RPMI8226 (cell line): ENCODE data around the gene SPDYE6.
"Not testable (repeated sequence)": the region's sequence is repeated elsewhere in the genome, so short reads cannot be mapped to it uniquely, and the experiment has no call there.

Experiments
- DNase-seq: peaks from one replicate; pipeline ENCODE4 v3.0.0-alpha.2; 2015

SPDYE6 gene, protein sequence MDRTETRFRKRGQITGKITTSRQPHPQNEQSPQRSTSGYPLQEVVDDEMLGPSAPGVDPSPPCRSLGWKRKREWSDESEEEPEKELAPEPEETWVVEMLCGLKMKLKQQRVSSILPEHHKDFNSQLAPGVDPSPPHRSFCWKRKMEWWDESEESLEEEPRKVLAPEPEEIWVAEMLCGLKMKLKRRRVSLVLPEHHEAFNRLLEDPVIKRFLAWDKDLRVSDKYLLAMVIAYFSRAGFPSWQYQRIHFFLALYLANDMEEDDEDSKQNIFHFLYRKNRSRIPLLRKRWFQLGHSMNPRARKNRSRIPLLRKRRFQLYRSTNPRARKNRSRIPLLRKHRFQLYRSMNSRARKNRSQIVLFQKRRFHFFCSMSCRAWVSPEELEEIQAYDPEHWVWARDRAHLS

DNA sequence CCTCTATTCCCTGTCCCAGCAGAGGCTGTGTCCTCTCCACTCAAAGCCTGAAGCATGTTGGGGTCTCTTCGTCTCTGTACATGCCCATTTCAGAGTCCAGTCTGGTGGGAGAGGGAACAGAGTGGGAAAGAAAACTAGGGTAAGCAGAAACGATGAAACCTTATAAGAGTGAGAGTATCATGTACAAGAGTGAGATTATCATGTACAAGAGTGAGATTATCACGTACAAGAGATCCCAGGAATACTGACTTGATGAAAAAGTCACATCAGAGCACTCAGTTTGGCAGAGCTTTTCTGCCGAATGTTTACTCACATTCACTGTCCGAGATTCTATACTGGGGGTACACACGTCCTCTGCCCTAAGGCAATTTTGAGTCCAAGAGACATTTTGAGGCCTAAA lies at the start of gene SPDYE6:
SPDYE6 (minus strand) TSS at position 101 of the 400 bp plus-strand sequence. CDS start 421 bp downstream, outside the sequence.
- DNase-seq: not testable (repeated sequence)

DNA sequence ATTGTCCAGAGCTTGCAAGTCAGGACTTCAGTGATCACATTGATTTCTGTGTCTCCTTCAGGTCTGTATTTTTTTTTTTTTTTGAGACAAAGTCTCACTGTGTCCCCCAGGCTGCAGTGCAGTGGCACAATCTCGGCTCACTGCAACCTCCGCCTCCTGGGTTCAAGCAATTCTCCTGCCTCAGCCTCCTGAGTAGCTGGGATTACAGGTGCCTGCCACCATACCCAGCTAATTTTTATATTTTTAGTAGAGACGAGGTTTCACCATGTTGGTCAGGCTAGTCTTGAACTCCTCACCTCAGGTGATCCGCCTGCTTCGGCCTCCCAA lies 48.6 kb upstream of the SPDYE6 start:
- DNase-seq: not testable (repeated sequence)

DNA sequence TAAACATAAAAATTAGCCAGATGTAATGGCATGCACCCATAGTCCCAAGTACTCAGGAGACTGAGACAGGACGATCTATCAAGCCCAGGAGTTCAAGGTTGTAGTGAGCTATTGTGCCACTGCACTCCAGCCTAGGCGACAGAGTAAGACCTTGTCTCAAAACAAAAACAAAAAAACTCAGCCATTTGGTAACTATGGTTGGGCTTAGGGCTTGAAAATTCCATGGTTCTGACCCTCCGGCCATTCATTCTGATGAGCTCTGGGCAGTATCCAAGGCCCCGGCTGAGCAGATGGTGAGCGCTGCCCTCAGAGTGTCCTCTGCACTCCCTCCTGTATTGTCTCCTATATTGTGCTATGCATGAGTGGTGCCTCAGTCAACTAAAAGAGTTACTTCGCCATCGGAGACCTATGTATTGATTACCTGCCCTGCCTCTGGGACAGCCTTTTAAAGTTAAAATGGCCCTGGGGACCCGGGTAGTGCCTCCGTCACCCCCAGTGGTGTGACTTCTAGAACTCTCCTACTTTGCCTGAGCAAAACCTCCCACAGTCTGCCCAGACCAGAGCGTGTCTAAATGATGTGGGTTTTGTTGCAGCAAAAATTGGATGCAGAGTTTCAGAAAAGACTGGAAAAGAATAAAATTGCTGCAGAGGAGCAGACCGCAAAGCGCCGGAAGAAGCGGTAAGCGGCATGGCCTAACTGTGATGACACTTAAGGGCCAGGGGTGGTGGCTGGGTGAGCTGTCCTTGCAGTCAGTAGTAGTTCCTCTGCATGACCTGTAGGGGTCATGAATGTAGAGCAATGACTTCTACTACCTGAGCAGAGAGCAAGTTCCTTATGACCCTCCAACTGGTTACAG lies 48.0 kb upstream of the SPDYE6 start:
- peak; percentile 81 for DNase-seq

DNA sequence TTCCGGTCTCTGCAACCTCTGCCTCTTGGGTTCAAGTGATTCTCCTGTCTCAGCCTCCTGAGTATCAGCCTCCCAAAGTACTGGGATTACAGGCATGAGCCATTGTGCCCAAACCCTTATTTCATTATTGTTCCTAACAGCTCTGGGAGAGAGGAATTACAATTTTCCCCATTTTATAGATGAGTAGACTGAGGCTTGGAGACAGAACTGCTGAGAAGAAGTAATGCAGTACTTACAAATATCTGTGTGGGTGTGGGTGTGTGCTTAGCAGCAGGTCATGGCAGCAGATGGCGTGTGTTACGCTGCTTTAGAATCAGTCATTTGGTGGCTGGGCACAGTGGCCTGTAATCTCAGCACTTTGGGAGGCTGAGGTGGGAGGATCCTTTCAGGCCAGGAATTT lies 47.3 kb upstream of the SPDYE6 start:
- DNase-seq: no peak

DNA sequence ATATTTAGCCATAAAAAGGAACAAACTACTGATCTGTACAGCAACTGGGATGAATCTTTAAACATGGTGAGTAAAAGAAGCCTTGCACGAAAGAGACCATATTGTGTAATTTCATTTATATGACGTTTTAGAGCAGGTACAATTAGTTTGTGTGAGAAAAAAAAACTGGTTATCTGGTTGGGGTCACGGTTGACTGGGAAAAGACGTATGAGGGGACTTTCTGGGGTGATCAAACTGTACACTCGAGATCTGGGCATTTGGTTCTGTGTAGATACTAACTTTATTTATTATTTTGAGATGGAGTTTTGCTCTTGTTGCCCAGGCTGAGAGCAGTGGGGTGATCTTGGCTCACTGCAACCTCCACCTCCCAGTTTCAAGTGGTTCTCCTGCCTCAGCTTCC lies 44.1 kb upstream of the SPDYE6 start:
- DNase-seq: no peak

DNA sequence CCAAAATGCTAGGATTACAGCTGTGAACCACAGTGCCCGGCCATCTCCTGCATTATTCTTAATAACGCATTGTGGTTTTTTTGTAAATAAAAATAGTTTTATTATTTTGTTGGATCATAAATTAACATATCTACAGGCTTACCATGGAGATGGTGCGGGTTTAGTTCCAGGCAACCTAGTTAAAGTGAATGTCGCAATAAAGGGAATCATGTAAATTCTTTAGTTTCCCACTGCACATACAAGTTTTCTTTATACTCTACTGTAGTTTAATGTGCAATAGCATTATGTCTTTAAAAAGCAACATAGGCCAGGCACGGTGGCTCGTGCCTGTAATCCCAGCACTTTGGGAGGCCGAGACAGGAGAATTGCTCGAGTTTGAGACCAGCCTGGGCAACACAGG lies 42.3 kb upstream of the SPDYE6 start:
- no peak for DNase-seq

DNA sequence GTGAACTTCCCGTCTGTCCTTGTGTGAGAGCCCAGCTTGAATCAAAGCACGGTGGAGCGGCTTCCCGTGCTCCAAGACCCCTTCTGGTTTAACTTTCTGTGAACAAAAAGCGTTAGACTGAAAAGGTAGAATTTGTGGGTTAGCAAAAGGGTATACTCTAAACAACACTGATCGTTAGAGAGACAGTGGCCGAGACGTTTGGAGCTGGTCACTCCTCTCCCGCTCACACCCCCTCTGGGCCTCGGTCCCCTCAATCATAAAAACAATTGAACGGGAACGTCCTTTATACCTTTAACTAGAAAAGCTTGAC lies 40.4 kb upstream of the SPDYE6 start:
- peak; percentile 31 for DNase-seq

DNA sequence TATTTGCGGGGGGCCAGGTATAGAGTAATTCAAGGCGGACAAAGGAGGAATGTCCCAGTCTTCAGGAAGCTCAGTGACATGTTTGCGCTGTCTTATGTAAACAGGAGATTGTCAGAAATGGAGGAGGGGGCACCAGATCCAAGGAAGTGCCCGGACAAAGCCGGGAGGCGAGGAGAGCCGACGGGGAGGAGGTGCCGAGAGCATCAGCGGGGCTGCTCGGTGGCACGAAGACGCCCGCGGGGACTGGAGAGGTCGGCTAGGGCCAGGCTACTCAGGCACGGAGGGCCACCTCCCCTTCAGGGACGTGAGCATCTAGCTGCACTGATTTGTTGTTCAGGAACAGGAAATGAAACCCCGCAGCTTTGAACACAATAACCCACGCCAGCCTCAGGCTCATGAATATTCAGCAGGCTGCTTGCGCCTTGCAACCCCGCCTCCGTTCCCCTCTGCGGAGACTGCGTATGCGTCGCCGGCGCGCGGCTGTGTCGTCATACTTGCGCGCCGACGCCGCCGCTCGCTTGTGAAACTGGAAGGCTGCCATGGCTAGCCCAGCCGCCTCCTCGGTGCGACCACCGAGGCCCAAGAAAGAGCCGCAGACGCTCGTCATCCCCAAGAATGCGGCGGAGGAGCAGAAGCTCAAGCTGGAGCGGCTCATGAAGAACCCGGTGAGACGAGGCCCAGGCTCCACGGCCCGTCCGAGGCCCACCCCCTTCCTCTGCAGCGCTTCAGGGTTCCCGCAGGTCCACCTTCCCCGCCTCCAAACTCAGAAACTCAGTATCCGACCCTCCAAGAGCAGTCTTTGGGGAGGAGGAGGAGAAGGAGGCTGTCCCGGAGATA lies 39.8 kb upstream of the SPDYE6 start, which contains the start of gene PRKRIP1:
PRKRIP1 (plus strand) TSS at position 491 of the 837 bp plus-strand sequence; CDS start at position 540, 49 bp downstream.
- peak; percentile 99 for DNase-seq

DNA sequence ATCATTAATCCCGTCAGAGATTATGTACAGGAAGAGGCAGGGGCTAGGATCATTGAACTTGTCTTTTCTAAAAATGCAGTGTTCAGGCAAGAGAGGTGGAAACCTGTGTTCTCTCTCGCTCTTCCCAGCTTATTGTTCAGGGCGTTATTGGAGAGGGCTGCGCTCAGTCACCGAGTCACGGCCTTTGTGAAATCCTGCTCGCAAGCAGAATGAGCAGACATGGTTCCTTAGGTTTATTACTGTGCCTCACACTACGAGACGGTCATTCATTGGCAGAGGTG lies 39.3 kb upstream of the SPDYE6 start:
- DNase-seq: no peak

DNA sequence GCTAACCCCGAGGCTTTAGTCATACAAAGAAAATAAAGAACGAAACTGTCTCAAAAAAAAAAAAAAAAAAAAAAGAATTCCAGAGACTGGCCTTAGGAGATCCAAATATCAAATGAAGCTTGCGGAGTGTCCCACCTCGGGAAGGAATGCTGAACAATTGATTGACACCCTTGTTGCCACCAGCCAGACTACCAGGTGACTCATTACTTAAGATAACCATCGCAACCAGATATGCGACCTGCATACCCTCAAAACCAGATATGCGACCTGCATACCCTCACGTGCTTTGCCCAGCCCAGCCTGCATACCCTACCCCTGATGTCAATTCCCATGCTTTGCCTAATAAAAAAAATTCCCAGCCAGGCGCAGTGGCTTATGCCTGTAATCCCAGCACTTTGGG lies 37.2 kb upstream of the SPDYE6 start:
- no peak for DNase-seq

DNA sequence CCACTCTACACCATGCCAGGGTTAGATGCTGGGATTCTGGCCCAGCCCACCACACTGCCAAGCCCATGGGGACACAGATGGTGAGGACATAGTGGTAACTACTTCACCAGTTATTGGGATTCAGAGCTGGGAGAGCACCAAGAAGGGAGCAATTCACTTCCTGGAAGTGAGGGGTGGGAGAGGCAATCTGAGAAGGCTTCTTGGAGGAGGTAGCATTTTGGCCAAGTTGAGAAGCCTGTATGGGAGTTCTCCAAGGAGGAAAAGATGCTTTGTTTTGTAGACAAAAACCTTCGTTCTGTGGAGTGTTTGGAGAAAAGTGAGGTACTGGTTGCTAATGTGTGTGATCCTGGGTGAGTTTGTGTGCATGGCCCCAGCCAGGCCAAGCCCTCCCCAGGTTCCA lies 36.1 kb upstream of the SPDYE6 start:
- DNase-seq: no peak

DNA sequence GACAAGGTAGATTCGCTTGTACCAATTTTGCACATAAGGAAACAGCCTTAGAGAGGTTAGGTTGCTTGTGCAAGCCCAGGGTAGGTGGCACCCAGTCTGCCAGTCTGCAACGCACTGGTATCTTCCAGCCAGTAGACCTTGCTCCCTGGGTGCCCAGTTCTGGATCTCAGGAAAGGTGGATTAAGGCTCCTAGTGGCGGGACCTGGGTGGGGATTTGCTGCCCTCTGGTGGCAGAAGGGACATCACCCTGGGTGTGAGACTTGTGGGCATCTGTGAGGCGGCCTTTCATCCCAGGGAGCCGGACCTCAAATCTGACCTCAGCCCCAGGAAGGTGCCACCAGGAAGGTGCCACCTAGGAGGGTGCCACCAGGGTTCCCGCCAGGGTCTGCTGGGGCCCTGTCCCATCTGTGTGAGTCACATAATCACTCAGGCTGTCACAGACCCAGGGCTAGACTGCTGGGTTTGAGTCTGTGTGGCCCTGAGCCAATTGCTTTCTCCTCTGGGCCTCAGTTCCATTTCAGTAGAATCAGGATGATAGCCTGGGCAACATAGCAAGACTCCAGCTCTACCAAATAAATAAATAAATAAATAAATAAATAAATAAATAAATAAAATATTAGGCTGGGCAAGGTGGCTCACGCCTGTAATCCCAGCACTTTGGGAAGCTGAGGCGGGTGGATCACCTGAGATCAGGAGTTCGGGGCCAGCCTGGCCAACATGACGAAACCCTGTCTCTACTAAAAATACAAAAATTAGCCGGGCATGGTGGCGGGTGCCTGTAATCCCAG lies 34.6 kb upstream of the SPDYE6 start:
- DNase-seq: peak; percentile 81

DNA sequence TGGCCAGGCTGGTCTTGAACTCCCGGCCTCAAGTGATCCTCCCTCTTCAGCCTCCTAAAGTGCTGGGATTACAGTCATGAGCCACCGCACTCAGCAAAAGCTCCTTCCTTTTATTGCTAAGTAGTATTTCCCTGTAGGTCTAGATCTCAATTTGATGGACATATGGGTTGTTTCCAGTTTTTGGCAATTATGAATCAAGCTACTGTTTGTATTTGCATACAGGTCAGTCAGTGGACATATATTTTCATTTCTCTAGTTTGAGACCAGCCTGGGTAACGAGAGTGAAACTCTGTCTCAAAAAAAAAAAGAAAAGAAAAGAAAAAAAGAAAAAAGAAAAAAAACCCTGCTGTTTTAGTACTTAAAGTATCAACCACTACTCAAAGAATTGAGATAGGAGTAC lies 33.6 kb upstream of the SPDYE6 start:
- DNase-seq: no peak

DNA sequence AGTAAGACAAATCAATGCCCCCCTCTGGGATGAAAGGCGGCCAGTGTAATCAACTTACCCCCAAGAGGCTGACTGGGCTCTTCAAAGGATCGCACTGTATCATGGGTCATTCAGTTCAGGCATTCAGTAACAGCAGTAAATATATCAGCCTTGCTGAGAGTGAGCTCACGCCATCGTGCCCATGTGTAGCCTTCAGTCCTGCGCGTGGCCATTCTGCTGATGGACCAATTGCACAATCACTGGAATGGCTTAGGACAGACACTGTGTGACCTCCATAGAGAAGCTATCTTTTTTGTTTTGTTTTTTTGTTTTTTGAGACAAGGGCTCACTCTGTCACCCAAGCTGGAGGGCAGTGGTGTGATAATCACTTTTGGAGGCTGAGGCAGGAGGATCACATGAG lies 30.8 kb upstream of the SPDYE6 start:
- DNase-seq: no peak

DNA sequence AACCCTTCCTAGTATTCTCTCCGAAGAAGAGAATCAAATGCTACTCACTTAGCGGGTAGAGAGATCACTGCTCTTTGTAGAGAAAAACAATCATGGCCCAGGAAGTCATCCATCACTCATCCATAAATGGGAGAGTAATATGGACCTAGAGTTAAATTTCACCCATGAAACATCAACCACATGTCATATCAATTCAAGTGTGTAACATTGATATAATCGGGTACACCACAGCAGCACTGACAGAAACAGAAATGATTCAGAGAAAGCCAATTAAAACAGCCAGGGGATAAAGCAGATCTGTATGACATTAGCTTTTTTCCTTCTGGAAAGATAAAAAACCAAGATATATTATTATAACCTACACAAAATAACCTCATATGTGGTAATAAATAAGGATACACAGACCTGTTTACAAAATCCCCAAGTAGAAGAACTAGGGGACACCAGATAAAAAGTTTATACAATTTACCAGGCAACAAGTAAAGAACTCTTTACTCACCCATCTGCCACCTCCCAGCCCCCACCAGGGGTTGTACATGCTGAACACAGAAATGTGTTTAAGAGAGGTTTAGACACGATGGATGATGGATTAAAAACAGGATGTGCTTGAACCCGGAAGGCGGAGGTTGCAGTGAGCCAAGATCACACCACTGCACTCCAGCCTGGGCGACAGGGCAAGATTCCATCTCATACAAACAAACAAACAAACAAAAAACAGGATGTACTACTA lies 25.6 kb upstream of the SPDYE6 start:
- DNase-seq: not testable (repeated sequence)

DNA sequence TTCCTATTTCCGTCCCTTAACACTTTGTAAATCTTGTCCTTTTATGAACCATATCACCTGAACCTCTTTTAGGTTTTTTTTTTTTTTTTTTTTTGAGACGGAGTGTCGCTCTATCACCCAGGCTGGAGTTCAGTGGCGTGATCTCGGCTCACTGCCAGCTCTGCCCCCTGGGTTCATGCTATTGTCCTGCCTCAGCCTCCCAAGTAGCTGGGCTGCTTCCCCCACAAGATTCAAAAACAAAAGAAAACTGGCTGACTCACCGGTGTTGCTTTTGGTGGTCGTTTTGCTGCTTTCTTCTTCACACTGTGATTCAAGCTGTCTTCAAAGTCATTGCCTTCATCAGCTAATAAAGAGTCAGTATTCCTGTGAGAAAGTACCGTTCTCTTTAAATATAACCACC lies 24.6 kb upstream of the SPDYE6 start:
- not testable (repeated sequence) for DNase-seq

DNA sequence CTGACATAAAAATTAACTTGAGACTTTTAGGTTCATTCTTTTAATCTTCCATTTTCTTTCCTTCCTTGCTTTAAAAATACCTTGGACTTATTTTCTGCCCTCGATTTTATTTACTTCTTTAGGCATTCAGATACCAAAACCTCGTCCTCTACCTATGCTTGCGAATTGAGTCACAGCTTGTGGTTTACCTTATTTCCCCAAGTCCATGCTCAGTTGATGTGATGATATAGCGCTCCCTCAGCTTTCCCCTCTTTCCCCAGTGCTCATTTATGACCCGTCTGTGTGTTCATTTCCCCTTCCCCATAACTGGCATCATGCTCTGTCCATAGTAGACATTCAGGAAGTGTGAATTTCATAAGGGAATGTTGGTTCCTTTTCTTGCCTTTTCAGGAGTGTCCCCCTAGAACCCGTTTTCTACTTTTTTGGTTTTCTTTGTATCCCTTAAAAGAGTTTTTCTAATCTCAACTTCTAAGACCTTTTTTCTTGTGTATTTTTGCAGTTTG lies 20.8 kb upstream of the SPDYE6 start:
- DNase-seq: no peak

DNA sequence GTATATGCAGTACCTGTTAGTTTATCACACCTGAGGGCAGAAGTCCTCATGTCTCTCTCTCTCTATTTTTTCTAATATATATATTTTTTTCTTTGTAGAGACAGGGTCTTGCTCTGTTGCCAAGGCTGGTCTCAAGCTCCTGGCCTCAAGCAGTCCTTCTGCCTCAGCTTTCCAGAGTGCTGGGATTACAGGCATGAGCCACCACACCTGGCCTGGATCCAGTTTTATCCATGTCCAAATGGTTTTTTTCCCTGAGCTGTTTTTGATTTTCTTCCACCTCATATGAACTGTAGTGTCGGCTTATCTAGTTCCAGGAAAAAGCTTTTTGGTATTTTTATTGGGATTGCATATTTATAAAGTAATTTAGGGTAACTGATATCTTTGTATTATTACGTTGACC lies 16.6 kb upstream of the SPDYE6 start:
- not testable (repeated sequence) for DNase-seq

DNA sequence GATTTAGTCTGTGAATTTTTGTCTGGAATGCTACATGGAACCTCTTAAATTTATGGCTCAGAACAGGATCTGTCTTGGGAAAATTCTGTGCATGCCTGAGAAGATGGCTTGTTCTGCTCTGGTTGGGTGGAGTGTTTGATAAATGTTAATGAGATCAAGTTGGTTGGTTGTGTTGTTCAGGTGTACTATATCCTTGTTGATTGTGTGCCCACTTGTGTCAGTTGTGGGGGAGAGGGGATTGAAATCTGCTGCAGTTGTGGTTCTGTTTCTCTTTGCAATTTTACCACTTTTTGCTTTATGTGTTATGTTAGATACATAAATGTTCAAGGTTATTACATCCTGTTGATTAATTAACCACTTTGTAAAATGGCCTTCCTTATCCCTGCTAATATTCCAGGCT lies 13.8 kb upstream of the SPDYE6 start:
- DNase-seq: not testable (repeated sequence)

DNA sequence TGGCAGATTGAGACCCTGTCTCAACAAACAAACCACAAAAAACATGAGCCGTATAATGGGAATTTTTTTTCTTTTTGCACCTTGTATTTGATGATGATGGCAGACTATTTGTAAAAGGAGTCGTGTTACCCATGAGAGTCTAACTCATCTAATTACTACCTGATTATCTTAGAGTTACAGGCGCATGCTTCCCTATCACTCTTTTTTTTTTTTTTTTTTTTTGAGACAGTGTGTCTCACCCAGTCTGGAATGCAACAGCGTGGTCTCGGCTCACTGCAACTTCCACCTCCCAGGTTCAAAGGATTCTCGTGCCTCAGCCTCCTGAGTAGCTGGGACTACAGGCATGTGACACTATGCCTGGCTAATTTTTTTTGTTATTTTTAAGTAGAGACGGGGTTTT lies 9.1 kb upstream of the SPDYE6 start:
- not testable (repeated sequence) for DNase-seq

DNA sequence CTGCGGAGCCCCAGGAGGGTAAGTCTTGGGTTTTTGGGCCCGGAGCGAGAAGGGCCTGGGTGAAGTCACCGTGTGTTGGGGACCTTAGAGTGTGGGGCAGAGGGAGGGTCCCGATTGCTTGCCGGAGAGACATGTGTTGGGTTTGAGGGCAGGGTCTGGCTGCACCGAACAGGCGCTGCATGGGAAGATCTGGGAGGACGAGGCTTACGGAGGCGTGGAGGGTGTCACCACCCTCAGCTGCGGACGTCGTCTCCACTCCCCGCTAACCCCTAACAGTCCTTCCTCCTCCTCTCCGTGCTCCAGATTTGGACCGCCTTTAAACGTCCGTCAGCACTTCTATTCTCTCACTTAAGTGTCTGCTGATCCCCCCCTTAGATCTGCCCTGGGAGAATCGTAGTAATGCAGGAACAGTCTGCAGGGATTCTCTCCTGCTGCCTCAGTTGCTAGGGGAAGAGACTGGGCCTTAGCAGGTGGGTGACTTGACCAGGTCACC lies 8.2 kb upstream of the SPDYE6 start:
- peak; percentile 27 for DNase-seq
